Stimulated activated CD4-positive, alpha-beta T cell treated with anti-CD3 and anti-CD28 coated beads, TNF-alpha, amount 100 ng/mL, for 24 hours (primary cell): ENCODE measurements around the gene CSNK1G1.
"Not testable (repeated sequence)": the region's sequence is repeated elsewhere in the genome, so short reads cannot be mapped to it uniquely, and the experiment has no call there.

Experiments used
- DNase-seq, 3 experiments: peaks; one replicate each; pipeline ENCODE4 v3.0.0-alpha.2; 2020; ENCODE audit warnings: low read depth in 3 of 3

Gene CSNK1G1

DNA sequence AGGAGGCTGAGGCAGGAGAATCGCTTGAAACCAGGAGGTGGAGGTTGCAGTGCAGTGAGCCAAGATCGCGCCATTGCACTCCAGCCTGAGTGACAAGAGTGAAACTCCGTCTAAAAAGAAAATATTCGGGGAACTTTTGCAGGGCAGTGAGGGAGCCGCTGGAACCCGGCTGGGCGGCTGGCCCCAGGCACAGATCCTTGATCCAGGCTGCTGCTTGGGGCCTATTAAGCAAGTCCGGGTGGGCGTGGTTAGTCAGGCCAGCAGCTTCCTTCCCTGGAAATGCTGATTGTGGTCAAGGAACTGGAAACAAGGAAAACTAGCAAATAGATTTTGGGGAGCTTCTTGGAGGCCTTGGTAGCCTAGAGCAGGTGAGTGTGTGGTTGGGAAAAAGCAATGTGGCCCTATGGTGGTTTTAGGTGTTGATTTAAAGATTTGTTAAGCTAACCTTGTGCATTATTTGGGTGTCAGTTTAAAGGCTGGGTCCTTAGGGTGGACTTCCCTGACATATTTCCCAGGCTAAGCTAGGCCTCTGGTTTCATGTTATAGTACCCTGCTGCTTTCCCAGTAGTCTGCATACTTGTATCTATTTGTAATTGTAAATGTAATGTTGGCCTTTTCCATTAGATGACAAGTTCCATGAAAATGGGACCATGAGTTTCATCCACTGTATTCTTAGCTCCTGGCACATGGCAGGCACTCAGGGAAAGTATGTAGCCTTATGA, 222.2 kb downstream of the CSNK1G1 start:
- DNase-seq, result no peak

GRCh38 chr15:64132217-64132616, 223.8 kb downstream of the CSNK1G1 start:
- no peak for DNase-seq

DNA sequence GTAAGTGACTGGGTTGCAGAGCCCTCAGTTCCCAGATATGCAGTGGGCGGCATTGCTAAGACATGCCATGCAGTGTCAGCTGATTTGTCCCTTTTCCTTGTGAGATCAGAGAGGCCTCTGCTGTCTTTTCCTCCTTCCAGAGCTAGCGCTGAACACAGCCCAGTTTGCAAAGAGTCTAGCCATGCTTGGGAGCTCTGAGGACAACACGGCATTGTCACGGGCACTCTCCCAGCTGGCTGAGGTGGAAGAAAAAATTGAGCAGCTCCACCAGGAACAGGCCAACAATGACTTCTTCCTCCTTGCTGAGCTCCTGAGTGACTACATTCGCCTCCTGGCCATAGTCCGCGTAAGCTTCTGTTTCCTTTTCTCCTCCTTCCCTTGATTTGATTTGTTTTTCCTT, 224.4 kb downstream of the CSNK1G1 start:
- DNase-seq, result no peak

GRCh38 chr15:64130159-64130558, 225.8 kb downstream of the CSNK1G1 start:
- DNase-seq, result no peak

DNA sequence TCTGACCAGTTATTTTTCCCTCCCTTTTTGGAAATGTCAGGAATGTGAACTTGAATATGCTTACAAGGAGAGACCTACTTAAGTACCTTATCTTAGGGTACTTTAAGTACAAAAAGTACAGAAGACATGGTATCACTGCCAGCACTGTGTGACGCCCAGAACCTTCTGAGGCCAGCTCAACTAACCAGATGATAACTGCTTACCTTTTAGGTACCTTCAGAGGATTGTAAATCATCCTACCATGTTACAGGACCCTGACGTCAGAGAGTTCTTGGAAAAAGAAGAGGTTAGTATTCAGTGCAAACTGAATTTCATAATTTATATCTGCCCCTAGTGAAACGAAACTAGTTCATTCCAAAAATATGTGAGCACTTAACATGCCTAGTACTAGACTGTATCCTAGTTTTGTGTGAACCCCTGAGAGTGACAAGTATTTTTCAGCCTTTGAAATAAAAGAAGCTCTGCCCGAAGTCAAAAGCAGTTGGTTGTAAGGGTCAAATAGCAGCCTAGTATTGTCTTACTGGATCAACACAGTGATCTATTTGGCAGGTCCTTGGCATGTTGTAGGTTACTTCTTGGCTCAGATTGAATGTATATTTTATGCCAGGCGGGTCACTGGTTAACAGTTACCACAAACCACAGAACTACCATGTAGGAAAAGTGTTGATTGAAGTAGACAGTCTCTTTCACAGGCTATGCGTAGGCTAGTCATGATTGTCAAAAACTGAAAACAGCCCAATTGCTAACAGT, 228.3 kb downstream of the CSNK1G1 start:
- DNase-seq, result no peak

DNA sequence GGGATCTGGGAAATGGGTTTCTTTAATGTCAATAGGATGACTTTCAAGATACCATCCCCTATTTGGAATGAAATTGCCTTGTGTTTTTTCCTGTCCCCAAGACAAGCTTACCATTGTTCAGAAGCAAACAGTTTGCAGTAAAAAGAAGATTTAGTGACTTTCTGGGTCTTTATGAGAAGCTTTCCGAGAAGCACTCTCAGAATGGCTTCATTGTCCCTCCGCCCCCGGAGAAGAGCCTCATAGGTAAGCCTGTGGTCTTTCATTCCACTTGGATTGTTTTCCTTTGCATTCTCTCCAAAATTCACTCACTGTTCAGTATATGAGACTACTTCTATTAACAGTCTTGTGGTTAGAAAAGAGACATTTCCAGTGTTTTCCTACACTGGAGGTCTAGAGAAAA, 230.0 kb downstream of the CSNK1G1 start:
- DNase-seq, result no peak

DNA sequence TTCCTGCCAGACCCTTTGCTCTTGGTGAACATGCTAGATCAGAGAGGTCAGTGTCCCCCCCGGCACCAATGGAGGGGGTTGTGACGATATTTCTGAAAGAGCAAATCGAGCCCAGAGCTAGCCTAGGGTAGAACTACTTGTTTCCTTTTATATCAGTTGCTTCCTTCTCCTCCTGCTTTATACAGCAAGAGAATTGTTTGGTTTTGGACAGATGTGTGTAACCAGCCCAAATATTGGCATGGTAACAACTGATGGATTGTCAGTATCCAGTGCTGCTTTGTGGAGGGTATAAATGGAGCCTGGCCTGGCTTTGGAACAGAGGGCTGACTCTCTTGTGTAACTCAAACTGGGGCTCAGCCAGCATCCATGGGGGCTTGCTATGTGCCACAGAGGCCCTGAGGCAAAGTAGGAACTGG, 233.0 kb downstream of the CSNK1G1 start:
- DNase-seq, result no peak

GRCh38 chr15:64122444-64122843, 233.5 kb downstream of the CSNK1G1 start:
- DNase-seq, result no peak

GRCh38 chr15:64121614-64122013, 234.4 kb downstream of the CSNK1G1 start:
- no peak for DNase-seq

GRCh38 chr15:64120322-64120721, 235.7 kb downstream of the CSNK1G1 start:
- not testable (repeated sequence) for DNase-seq

DNA sequence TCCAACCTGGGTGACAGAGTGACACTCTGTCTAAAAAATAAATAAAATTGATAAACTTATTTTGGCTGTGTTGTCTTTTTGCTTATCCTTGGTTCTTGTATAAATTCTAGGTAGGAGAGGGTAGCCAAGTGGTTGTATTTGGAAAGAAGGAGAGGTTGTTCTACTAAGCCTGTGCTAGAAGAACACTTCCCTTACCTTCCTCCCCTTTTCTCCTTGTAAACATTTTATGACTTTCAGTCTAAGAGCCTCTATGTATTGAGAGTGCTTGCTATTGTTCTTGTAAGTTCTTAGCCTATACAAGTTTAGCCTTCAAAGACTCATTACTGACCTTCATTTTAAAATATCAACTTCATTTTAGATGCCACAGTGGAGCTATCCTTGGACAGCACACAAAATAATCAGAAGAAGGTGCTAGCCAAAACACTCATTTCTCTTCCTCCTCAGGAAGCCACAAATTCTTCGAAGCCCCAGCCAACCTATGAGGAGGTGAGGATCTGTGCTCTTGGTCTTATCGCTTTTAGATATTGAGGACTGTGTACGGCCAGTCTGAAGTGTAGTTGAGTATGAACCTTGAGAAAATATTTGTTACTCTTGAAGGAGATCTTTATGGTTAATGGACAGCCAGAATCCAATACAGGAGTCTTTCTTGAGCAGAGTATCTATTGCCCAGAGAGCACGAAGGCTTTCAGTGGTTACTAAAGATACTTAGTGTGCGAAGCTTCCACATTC, 238.1 kb downstream of the CSNK1G1 start:
- DNase-seq, result no peak
